GM21619 (cell line): ENCODE measurements around the gene MRC2.

Experiments
- ATAC-seq: cut with Tn5 transposase; IDR thresholded peaks from one replicate; pipeline ENCODE4 v1.9.1; 2021; ENCODE audit not compliant: unreplicated experiment

MRC2 gene

DNA sequence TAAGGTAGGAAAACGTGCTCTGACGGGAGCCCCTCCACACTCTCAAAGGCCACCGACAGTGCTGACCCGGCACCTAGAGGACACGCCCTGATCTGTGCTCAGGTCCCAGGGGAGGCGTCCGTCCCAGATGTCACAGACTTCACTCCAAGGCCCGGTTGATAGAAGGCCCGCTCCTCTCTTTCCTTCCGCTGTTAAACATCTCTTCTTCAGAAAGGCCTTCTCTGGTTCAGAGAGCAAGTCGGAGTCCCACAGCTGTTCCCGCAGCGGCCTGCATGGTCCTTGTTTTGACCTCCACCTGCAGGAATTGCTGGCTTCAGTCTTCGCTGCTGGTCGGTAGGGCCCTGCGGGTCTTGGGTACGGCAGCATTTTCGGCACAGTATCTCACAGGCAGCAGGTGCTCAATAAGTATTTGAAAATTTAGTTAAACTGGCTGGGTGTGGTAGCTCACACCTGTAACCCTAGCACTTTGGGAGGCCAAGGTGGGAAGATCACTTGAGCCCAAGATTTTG lies 88.5 kb downstream of the MRC2 start:
- no peak for ATAC-seq

DNA sequence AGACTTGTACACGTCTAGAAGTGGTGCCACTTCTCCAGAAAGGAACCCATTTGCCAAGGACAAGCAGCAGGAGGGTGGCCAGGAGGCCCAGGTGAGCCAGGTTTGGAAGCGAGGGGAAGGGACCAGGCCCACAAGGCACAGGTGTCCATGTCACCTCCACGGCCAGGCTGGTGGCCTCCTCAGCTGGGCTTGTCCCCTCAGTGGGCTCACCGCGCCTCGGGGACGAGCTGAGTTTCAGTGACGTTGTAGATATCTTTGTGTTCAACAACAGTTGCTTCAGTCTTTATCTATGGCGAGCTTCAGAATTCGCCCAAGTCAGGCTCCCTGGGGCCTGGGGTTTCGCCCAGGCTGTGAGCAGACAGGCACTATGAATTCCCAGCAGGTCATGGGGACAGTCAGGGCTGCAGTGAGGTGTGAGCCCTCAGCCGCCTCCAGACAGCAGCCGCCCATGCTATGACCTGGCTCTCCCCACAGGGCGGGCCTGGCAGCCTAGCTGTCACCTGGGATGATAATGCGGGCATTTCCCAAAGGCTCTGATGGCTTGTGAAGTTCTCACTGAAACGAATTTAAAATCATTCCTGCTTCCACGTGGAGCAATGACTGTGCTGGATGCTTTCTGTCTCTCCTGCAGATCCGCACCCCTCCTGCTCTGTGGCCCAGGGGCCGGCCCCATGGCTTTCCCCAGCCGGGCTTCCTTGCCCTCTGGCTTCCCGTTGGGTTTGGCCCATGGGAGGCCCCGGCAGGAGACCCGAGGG lies 89.5 kb downstream of the MRC2 start:
- ATAC-seq = no peak

DNA sequence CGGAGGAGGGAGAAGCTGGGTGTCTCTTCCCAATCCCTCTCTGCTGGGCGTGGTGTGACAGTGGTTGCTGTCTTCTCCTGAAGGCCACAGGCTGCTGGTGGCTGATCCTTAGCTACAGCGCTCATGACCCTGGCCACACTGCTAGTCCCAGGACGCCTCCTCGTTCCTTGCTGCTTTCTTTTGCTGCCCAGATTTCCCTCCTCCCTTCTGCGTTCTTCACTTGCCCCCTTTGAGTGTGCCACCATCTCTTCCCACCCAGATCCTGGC lies 90.1 kb downstream of the MRC2 start:
- ATAC-seq = no peak

DNA sequence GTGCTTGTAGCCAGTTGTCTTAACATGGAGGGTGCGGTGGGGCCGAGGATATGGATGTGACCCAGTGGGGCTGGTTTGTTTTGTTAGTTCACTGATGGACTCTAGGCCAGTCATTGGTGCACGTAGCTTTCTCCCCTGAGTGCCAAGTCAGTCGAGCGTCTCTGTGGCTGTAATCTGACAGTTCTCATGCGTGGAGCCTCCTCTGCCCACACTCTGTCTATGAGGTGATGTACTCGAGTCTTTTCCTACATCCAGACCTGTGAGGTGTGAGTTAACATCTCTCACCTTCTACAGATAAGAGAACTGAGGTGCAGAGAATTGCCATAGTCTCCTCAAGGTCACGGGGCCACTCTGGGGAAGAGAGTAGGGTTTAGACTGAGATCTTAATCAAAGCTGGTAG lies 90.4 kb downstream of the MRC2 start:
- no peak for ATAC-seq

DNA sequence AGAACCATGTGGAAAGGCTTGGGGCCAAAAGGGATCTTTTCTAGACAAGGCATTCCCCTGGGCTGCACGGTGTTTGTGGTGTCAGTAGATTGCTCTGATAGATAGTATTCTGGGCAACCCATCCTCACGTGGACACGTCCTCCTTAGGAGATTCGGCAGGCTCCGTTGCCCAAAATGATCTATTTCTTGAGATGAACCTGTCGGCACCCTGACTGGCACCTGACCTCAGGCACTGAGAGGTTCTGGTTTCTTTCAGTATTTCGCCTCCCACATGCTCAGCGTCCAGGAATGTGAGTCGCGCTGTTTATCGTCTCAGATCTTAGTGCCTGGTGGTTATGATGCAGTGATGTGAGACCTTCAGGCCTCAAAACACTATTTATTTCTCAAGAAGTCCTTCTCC lies 91.0 kb downstream of the MRC2 start:
- no peak for ATAC-seq

DNA sequence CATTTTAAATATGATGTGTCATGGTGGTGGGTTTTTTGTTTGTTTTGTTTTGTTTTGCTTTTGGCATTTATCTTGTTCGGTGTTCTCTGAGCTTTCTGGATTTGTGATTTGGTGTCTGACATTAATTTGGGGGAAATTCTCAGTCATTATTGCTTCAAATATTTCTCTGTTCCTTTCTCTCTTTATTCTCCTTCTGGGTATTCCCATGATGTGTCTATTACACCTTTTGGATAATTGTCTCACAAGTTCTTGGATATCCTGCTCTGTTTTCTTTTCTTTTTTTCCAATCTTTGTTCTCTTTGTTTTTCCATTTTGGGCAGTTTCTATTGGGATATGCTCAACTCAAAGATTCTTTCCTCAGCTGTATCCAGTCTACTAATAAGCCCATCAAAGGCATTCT lies 92.1 kb downstream of the MRC2 start:
- no peak for ATAC-seq

DNA sequence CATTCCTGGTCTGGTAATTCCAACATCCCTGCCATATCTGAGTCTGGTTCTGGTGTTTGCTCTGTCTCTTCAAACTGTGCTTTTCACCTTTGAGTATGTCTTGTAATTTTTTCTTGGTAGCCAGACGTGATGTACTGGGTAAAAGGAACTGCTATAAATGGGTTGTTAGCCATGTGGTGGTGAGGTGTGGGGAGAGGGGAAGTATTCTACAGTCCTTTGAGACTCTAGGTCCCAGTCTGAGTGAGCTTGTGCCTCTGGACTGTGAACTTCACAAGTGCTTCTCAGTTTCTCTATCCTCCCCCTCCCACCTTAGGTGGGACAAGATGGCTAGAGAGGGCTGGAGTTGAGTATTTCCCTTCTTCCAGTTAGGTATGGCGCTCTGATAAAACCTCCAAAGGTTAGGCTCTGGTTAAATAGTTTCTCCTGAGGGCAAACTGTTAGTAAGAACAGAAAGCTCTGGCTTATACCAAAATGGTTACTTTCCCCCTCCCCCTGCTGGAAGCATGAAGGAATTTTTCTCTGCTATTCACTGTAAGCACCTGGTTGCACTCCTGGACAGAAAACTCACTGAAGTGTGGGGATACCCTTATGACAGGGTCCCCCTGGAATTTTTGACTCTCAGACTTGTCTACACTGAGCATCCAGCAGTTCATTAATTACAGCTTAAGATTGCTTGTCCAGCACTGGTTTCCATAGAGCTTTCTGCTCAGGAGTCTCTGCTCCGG lies 92.8 kb downstream of the MRC2 start:
- ATAC-seq = no peak

DNA sequence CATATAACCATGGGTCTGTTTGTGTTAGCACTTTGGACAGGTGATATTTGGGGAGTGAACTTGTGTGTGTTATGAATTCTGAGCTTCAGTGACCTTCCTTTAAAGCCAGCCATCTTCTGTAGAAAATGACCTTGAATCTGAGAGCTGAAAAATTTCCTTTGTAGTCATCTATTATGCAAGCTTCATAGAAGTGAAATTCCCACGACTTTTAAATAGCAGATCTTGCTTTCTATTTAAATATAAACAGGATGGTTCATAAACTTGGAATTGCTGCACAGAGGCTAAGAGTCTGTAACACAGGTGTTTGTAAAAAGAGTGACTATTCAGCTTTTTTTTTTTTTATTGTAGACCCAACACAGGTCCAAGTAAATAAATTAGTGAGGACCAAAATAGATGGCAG lies 95.2 kb downstream of the MRC2 start:
- ATAC-seq = no peak

DNA sequence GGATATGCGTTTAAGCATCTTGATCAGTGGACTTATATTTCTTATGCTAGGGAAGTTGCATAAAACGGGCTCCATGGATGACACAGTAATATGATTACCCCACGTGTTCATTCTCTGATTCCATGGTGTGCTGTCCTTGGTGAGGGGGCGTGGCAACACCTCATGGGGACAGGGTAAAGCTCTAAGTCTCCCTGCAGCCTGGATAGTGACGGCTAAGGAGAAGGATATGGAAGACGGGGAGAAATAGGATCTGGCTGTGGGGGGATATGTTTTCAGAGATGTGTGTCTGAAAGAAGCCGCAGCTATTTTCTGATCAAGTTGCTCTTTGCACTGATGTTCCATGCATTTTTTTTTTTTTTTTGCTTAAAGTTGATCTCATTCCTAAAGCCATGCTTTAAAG lies 96.4 kb downstream of the MRC2 start:
- ATAC-seq = no peak

DNA sequence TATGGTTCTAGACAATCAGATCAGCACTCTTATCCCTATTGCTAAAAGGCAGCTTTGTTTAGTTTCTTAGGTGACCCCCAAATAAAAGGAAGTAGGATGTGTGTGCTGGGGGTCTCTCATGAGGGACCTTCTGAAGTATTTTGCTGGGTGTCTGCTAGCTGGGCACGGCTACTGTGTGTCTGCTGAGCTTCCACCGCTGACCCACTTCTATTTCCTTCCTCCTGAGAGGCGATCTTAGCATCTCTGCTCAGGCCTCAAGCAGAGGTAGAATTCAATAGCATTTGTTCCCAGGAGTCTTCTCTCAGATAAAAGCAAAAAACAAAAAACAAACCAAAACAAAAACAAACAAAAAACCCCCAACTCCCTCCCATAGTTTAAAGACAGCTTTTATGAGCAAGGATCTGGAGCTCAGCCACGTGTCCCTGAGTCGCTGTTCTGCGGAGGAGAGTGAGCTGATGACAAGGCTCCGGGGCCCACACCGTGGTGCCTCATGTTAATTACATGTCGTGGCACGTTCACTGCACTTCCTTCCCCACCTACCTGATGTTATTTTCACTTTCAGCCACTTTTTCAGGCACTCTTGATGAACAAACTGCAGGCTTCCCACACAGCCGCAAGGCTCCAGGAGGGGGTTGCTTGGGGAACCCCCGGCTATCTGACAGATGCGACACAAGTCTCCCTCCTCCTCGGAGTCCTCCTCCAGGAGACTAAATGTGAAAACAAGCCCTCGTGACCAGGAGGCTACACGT lies 97.1 kb downstream of the MRC2 start:
- ATAC-seq = peak; percentile 96

DNA sequence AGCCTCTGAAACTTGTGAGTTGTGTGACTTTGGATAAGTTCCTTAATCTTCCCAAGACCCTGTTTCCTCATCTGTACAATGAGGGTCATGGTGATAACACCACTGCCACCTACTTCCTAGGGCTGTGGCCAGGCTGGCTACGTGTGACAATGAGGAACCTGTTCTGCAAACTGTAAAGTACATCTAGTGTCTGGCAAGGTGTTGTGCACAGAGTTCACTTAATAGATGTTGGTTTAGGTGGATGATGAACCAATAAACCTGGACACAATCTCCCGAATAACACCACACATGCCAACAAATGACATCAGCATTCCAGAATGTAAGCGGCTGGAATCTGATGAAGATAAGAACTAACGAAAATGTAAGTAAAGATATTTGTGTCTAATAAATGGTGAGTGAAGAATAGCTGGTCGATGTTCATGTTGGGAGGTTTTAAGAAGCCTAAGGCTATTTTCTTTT lies 98.3 kb downstream of the MRC2 start:
- no peak for ATAC-seq

DNA sequence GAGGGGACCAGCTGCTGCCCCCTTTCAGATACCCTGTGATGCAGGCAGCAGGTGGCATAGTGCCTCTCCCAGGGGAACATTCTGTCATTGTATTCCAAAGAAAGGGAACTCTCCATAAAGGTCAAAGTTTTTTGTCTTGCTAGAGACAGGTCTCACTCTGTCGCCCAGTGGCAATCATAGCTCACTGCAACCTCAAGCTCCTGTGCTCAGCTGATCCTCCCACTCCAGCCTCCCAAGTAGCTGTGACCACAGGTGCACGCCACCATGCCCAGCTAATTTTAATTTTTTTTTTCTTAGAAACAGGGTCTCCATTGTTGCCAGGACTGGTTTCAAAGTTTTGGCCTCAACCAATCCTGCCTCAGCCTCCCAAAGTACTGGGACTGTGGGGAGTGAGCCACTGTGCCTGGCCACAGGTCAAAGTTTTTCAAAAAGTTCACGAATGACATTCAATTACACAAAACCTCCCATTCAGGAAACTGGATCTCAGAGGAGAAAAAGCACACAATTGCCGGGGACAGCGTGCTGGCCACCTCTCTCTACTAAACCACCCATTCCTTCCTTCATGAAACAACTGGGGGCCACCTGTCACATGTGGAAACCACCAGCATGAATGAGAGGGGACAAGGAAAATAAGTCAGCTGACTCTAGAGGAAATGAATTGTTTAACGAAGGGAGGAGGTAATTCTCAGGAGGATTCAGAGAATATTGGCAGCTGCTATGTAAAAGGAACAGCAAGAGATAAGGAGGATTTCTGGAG lies 100.6 kb downstream of the MRC2 start:
- ATAC-seq = no peak

DNA sequence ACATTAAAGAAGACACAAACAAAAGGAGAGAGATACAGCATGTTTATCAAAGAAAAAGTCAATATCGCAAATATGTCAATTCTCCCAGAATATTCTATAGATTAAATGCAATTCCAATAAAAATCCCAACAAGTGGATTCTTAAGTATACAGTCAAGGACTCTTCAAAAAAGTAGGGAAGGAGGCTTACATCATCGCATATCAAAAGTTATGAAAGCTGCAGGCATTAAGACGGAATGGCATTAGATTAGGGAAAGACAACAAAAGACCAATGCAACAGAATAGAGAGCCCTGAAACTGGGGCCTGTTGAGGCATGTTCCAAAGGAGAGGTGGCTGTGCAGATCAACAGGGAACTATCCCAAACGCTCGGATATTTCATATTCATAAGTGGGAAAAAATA lies 104.7 kb downstream of the MRC2 start:
- no peak for ATAC-seq

DNA sequence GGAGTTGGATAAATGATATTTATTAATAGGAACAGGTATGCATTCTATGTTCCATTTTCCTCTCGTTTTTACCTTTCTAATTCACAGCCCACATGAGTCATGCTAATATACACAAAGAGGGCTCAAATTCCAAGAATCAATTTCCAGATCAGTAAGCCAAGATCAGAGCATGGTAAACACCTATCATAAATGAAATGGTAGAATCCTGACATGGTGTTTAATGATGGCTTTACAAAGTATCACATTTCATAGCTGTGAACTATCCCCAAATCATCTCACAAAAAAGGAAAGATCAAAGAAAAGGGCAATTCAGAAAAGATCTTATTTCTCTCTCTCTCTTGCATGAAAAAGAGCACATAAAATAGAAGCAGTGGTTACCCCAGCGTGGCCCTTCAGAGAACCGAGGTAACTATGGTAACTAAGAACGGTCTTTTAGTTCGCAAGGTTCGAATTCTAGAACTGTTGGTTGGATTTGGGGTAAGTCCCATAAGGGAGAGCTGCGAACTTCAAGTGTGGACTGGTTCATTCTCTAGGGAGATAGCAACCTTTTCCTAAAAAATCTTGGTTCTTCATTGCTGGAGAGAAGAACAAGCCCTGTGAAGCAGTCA lies 107.7 kb downstream of the MRC2 start:
- ATAC-seq = no peak

DNA sequence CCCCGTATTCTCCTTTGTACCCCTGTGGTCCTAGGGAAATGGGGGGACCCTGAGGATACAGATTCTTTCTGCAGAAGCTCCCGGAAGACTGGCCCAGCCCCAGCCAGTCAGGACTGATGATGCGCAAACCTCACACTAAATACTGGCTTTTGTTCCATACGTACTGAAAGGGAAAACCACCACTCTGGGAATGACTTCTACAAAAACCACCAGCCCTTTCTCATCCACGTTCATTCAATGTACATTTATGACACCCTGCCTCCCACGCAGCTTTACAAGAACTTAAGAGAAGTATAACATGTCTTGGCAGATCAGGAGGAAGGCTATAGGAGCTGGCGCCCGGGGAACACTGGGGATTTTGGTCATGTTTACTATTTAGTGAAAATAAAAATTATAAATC lies 110.0 kb downstream of the MRC2 start:
- no peak for ATAC-seq

DNA sequence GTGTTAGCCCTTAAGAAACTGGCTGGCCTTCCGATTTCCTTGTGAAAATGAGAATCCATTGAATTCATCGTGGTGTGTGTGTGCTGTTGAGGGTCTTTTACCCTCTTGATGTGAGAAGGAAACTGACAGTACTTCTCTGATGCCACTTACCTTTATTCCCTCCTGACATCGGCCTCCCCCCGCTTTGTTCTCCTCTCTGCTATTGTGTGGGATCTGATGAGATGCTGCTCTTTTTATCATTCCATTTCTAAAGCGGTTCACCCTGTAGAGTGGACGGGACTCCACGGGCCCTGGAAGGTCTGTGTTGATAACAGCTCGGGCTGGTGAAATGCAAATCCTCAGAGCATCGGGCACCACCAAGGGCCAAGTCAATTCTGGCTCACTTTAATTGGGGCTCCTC lies 110.8 kb downstream of the MRC2 start:
- ATAC-seq = no peak

DNA sequence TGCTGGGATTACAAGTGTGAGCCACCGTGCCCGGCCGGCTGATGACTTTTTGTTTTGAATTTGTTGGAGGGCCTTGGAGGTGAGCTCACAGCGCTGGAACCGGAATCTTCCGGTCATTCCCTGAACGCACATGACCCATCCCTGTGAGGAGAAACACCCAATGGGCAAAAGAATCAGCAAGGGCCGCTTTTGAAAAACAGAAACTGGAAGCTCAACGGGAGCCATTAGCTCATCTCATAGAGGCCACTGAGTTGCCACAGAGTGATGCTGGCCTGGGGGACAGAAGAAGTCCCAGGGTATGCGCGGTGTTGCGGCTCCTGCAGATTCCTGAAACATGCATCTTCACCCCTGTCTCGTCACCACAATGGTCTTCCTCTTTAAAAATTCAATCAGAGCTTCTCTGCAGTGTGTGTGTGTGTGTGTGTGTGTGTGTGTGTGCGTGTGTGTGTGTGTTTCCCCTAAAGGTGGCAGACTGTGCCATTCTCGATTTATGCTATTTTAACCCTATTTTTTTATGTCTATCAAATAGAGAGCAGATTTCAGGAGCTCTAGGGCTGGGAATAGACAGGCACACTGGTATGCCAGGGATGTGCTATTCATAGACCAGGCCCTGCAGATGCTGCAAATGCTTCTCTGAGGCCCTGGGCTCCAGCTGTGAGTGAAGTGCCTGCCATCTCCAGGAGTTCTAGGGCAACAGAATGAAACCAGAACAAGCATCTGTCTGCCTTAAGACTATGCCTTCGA lies 112.3 kb downstream of the MRC2 start:
- no peak for ATAC-seq

DNA sequence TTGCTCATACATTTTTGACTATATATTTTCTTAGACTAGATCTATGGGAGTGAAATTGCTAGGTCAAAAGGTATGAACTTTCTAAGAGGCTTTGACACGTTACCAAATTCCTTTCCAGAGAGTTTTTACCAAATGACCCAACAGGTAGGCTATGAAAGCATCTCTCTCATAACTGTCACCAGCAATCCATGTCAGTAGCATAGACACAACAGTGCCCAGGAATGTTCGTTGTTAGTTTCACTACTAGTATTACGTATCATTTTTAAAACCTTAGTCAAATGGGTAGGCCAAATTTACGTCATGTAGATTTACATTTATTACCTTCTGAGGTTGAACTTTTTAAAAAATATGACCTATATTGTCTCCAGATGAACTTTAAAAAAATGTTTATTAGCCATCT lies 113.8 kb downstream of the MRC2 start:
- peak; percentile 61 for ATAC-seq
